HG02588 (cell line): ENCODE data around the gene RAB5A.
"Not testable (repeated sequence)": the region's sequence is repeated elsewhere in the genome, so short reads cannot be mapped to it uniquely, and the experiment has no call there.

Experiments used
- ATAC-seq: cut with Tn5 transposase; IDR thresholded peaks from one replicate; pipeline ENCODE4 v1.9.1; 2021; ENCODE audit warnings: mild to moderate bottlenecking, moderate library complexity; ENCODE audit not compliant: unreplicated experiment

The RAB5A gene

GRCh38 chr3:20023623-20024405, 76.9 kb downstream of the RAB5A start:
- ATAC-seq, result no peak

GRCh38 chr3:20027136-20027535, 80.2 kb downstream of the RAB5A start:
- no peak for ATAC-seq

DNA sequence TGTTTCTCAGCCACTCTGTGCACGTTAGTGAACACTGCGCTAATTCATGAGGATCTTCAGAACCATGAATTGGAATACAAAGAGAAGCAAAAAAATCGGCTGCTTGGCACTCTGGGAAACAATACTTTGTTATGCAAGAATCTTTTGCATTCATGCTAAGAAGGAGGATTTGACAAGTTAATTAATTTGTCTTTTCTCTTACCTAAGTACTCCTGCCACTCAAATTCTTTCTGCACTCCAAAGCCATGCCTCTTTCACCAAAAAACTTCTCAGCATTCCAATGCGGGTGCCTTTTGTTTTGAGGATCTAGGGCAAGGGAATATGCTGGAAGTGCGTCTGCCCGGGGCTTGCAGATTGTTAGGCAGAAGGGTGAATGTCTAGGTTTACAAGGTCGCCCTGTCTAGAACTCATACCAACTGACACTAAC, 82.0 kb downstream of the RAB5A start:
- ATAC-seq, result no peak

DNA sequence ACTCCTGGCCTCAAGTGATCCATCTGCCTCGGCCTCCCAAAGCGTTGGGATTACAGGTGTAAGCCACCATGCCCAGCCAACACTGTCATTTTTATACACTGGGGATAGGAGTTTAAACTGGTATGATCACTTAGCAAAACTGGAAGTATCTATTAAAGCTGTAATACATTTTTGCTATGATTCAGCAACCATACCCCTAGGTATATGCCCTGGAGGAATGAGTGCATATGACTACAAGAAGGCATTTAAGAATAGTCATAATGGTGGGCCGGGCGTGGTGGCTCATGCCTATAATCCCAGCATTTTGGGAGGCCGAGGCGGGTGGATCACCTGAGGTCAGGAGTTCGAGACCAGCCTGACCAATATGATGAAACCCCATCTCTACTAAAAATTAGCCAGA, 85.0 kb downstream of the RAB5A start:
- ATAC-seq, result not testable (repeated sequence)
